HepG2 (cell line): ENCODE measurements around the gene PDLIM5. TPM values are rescaled to one million over a fixed set of nuclear protein-coding genes. Genes with fewer than 3 reads are reported as not detected.

Experiments
- CBX1 ChIP-seq: IDR thresholded peaks from one replicate; pipeline ENCODE4 v1.6.1; 2016; ENCODE audit warnings: antibody characterized with exemption, low read depth
- CREB1 ChIP-seq, 2 experiments: fragments of 450-650 bp in 1 of 2; IDR thresholded peaks; 2 replicates each; pipeline ENCODE4 v1.6.1; 2016 to 2017; ENCODE audit warnings: control low read depth in 1 of 2, mild to moderate bottlenecking in 1 of 2, missing compliant biosample characterization in 1 of 2, missing genetic modification characterization in 1 of 2
- ISX ChIP-seq: sonication (generic); formaldehyde crosslinking; conservative IDR thresholded peaks from 2 replicates; pipeline ENCODE4 v1.5.0; 2020; ENCODE audit warnings: missing genetic modification reagents
- NCOA2 ChIP-seq: sonication (generic); formaldehyde crosslinking; IDR thresholded peaks from 2 replicates; pipeline ENCODE4 v1.8.0; 2022; ENCODE audit warnings: inconsistent platforms
- NONO ChIP-seq, 2 experiments: fragments of 450-650 bp in 1 of 2; sonication (generic) in 1 of 2; formaldehyde crosslinking in 1 of 2; IDR thresholded peaks in 1 of 2; conservative IDR thresholded peaks in 1 of 2; 2 replicates each; pipeline versions ENCODE4 v1.6.1 to v1.8.0; 2017 to 2022; ENCODE audit warnings: mild to moderate bottlenecking in 1 of 2, missing genetic modification reagents in 1 of 2, moderate library complexity in 1 of 2
- SALL2 ChIP-seq: sonication (generic); formaldehyde crosslinking; IDR thresholded peaks from 2 replicates; pipeline ENCODE4 v1.8.1; 2023; ENCODE audit warnings: mild to moderate bottlenecking, missing genetic modification reagents, inconsistent platforms
- SNAI1 ChIP-seq: sonication (generic); formaldehyde crosslinking; IDR thresholded peaks from 2 replicates; pipeline ENCODE4 v1.5.0; 2020; ENCODE audit warnings: mild to moderate bottlenecking, missing genetic modification reagents, borderline replicate concordance
- WIZ ChIP-seq: sonication (generic); formaldehyde crosslinking; IDR thresholded peaks from 2 replicates; pipeline ENCODE4 v1.5.1; 2020; ENCODE audit warnings: mild to moderate bottlenecking, missing genetic modification reagents
- ZBTB8A ChIP-seq: sonication (generic); formaldehyde crosslinking; IDR thresholded peaks from 2 replicates; pipeline ENCODE4 v1.4.0; 2020; ENCODE audit warnings: mild to moderate bottlenecking, low read depth, missing genetic modification reagents, borderline replicate concordance
- ZEB1 ChIP-seq: IDR thresholded peaks from 2 replicates; pipeline ENCODE4 v1.6.1; 2012; ENCODE audit warnings: mild to moderate bottlenecking, low read depth, inconsistent platforms; ENCODE audit not compliant: insufficient replicate concordance
- ZKSCAN1 ChIP-seq: fragments of 150-350 bp; IDR thresholded peaks from 2 replicates; pipeline ENCODE4 v1.6.1; 2014; ENCODE audit warnings: low read length
- ZMYM3 ChIP-seq: sonication (generic); formaldehyde crosslinking; IDR thresholded peaks from 2 replicates; pipeline ENCODE4 v1.5.1; 2020; ENCODE audit warnings: mild to moderate bottlenecking, missing genetic modification reagents
- ZMYM4 ChIP-seq: sonication (generic); formaldehyde crosslinking; IDR thresholded peaks from 2 replicates; pipeline ENCODE4 v1.8.1; 2023; ENCODE audit warnings: mild to moderate bottlenecking, missing genetic modification reagents
- ZNF292 ChIP-seq: sonication (generic); formaldehyde crosslinking; IDR thresholded peaks from 2 replicates; pipeline ENCODE4 v1.8.1; 2022; ENCODE audit warnings: mild to moderate bottlenecking, low read depth, missing genetic modification reagents, borderline replicate concordance
- ZNF777 ChIP-seq: sonication (generic); formaldehyde crosslinking; IDR thresholded peaks from 2 replicates; pipeline ENCODE4 v1.4.0; 2020; ENCODE audit warnings: missing genetic modification reagents
- polyA plus RNA-seq, 8 experiments: library from polyadenylated mRNA; depleted of rRNA in 3 of 8; stranded (reverse) in 7 of 8; unstranded in 1 of 8; fragments of >200 nt; fragmentation: Illumina TruSeq in 4 of 8; extraction: Trizol in 4 of 8; gene quantifications; 2 replicates each; pipeline versions ENCODE4 v1.2.1 to v1.2.3, GENCODE V29; 2011 to 2016; ENCODE audit warnings: low read depth in 4 of 8, missing spikeins in 1 of 8, mixed read lengths in 1 of 8; ENCODE audit not compliant: insufficient read depth in 1 of 8
- total RNA-seq, 5 experiments: library from RNA; depleted of rRNA; stranded (reverse); fragments of >200 nt; fragmentation: Illumina TruSeq; extraction: Trizol; gene quantifications; 2 replicates each; pipeline ENCODE4 v1.2.3, GENCODE V29; 2016; ENCODE audit warnings: low read depth in 1 of 5
- TF ChIP-seq, protein P1 (sequence below): sonication (generic); formaldehyde crosslinking; IDR thresholded peaks from 2 replicates; pipeline ENCODE4 v1.4.0; 2020; ENCODE audit warnings: low read depth, mild to moderate bottlenecking, missing genetic modification reagents
- TF ChIP-seq, protein P2 (sequence below): sonication (generic); formaldehyde crosslinking; IDR thresholded peaks from 2 replicates; pipeline ENCODE4 v1.4.0; 2020; ENCODE audit warnings: missing genetic modification reagents, mild to moderate bottlenecking, borderline replicate concordance
- TF ChIP-seq, protein P3 (sequence below): sonication (generic); formaldehyde crosslinking; IDR thresholded peaks from 2 replicates; pipeline ENCODE4 v1.9.0; 2022; ENCODE audit warnings: low read depth, missing genetic modification reagents
- TF ChIP-seq, protein P4 (sequence below): sonication (generic); formaldehyde crosslinking; IDR thresholded peaks from 2 replicates; pipeline ENCODE4 v1.4.0; 2020; ENCODE audit warnings: missing genetic modification reagents, borderline replicate concordance

Gene PDLIM5
- total and polyA plus RNA-seq, 2 of the 13 experiments (the other 11 are each of a cell fraction or from before 2014, with no cell fraction given), result 52.8 to 119 TPM

DNA sequence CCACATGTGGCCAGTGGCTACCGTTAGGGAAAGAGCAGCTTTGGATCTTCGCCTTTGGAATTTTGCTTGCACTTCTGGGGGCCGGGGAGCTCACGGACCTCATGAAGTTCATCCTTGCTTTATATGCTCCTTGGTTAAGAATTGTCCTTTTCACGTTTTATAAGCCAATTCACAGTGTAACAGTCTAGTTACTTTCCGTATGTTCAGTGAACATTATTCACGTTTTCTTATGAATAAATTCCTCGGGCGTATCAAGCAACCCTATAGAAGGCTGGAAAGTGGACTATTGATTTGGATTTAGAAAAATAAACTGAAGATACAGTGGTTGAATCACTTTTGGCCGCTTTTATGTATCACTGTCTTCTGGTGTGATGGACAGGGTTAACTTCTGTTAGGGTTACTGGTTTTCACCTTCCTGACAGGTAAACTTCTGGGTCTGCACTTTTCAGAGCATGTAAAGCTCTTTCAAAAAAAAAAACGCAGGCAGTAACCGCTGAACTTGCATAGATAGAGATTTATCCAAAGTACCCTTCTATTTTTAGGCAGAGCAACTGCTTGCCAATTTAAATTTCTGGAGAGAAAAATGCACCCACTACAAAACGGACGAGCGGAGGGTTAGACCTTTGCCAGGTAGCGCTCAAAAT is 569 bp upstream of the PDLIM5 start (continued):
- TF ChIP-seq, protein P1, sequence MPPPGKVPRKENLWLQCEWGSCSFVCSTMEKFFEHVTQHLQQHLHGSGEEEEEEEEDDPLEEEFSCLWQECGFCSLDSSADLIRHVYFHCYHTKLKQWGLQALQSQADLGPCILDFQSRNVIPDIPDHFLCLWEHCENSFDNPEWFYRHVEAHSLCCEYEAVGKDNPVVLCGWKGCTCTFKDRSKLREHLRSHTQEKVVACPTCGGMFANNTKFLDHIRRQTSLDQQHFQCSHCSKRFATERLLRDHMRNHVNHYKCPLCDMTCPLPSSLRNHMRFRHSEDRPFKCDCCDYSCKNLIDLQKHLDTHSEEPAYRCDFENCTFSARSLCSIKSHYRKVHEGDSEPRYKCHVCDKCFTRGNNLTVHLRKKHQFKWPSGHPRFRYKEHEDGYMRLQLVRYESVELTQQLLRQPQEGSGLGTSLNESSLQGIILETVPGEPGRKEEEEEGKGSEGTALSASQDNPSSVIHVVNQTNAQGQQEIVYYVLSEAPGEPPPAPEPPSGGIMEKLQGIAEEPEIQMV (CRISPR knock-in tag), result no peak
- TF ChIP-seq ZMYM3 (0 out of 2 replicates have a peak, but pooled peaks have one; percentile 7), SNAI1 (CRISPR knock-in tag) (0 out of 2 replicates have a peak, but pooled peaks have one; percentile 10), ZNF777 (no peak), NCOA2 (CRISPR knock-in tag) (no peak), ZNF292 (no peak), ZKSCAN1 (no peak), SALL2 (CRISPR knock-in tag) (no peak), NONO (IDR thresholded peaks at IDR 0.05) (no peak), NONO (CRISPR knock-in tag; conservative IDR thresholded peaks at IDR 0.05) (no peak), CREB1 (IDR thresholded peaks at IDR 0.05) (no peak), CREB1 (CRISPR knock-in tag; IDR thresholded peaks at IDR 0.05) (0 out of 2 replicates have a peak, but pooled peaks have one; percentile 26), WIZ (no peak), CBX1 (no peak), ZBTB8A (CRISPR knock-in tag) (no peak), ZMYM4 (CRISPR knock-in tag) (no peak), ZEB1 (peak; percentile 85), ISX (0 out of 2 replicates have a peak, but pooled peaks have one; percentile 29)
- TF ChIP-seq, protein P2, sequence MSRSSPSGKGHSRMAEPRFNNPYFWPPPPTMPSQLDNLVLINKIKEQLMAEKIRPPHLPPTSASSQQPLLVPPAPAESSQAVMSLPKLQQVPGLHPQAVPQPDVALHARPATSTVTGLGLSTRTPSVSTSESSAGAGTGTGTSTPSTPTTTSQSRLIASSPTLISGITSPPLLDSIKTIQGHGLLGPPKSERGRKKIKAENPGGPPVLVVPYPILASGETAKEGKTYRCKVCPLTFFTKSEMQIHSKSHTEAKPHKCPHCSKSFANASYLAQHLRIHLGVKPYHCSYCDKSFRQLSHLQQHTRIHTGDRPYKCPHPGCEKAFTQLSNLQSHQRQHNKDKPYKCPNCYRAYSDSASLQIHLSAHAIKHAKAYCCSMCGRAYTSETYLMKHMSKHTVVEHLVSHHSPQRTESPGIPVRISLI (CRISPR knock-in tag), result peak; percentile 57; the same call in 1 of the 2 replicates
- TF ChIP-seq, protein P3, sequence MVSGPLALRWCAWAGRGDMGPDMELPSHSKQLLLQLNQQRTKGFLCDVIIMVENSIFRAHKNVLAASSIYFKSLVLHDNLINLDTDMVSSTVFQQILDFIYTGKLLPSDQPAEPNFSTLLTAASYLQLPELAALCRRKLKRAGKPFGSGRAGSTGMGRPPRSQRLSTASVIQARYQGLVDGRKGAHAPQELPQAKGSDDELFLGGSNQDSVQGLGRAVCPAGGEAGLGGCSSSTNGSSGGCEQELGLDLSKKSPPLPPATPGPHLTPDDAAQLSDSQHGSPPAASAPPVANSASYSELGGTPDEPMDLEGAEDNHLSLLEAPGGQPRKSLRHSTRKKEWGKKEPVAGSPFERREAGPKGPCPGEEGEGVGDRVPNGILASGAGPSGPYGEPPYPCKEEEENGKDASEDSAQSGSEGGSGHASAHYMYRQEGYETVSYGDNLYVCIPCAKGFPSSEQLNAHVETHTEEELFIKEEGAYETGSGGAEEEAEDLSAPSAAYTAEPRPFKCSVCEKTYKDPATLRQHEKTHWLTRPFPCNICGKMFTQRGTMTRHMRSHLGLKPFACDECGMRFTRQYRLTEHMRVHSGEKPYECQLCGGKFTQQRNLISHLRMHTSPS (CRISPR knock-in tag), result no peak
- TF ChIP-seq, protein P4, sequence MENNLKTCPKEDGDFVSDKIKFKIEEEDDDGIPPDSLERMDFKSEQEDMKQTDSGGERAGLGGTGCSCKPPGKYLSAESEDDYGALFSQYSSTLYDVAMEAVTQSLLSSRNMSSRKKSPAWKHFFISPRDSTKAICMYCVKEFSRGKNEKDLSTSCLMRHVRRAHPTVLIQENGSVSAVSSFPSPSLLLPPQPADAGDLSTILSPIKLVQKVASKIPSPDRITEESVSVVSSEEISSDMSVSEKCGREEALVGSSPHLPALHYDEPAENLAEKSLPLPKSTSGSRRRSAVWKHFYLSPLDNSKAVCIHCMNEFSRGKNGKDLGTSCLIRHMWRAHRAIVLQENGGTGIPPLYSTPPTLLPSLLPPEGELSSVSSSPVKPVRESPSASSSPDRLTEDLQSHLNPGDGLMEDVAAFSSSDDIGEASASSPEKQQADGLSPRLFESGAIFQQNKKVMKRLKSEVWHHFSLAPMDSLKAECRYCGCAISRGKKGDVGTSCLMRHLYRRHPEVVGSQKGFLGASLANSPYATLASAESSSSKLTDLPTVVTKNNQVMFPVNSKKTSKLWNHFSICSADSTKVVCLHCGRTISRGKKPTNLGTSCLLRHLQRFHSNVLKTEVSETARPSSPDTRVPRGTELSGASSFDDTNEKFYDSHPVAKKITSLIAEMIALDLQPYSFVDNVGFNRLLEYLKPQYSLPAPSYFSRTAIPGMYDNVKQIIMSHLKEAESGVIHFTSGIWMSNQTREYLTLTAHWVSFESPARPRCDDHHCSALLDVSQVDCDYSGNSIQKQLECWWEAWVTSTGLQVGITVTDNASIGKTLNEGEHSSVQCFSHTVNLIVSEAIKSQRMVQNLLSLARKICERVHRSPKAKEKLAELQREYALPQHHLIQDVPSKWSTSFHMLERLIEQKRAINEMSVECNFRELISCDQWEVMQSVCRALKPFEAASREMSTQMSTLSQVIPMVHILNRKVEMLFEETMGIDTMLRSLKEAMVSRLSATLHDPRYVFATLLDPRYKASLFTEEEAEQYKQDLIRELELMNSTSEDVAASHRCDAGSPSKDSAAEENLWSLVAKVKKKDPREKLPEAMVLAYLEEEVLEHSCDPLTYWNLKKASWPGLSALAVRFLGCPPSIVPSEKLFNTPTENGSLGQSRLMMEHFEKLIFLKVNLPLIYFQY (CRISPR knock-in tag), result no peak
